ENCODE data around the gene CDCA8. TPM values are rescaled to one million over a fixed set of nuclear protein-coding genes. Genes with fewer than 3 reads are reported as not detected.

The CDCA8 gene
- total and polyA plus RNA-seq, 2 of the 8 experiments (the other 6 are each of a cell fraction or from before 2014, with no cell fraction given): 43.9 to 46.2 TPM

- TF ChIP-seq SIN3A (conservative IDR thresholded peaks at IDR 0.05 in 1 of 2, IDR thresholded peaks at IDR 0.05 in 1 of 2; ENCODE audit: low read depth in 1 of 2, low read length in 2 of 2): no peak
- no peak for TF ChIP-seq TBP (IDR thresholded peaks at IDR 0.05; ENCODE audit: low read depth, low read length)
- no peak for TF ChIP-seq TAF7 (optimal IDR thresholded peaks at IDR 0.05; ENCODE audit: borderline replicate concordance, low read depth, low read length)
- no peak for TF ChIP-seq SP2 (IDR thresholded peaks at IDR 0.05; ENCODE audit: low read length)
- TF ChIP-seq JUND (IDR thresholded peaks at IDR 0.05; ENCODE audit: low read length): no peak
Observed at GRCh38 chr1:37741662-37742061, 49.3 kb downstream of the CDCA8 start (continued).

Measured in H1 (cell line).